ENCODE results near the gene SUGCT.

SUGCT gene

DNA sequence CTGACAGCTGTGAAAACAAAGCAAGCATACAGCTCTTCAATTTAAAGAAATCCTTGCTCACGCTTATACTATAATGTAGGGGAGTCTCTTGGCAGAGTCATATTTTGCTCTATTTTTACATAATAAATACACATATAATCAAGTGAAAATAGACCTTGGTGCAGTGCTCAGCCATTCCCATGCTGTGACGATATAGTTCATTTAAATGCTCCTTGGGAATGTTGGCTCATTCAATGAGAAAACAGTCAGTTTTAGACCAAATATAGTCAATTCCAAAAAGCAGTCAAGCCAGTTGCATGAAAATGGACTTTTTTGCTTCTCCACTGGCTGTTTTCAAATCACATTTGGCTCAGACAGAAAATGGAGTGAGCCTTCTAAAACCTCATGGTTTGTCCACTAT is 587.4 kb downstream of the SUGCT start:
- DNase-seq (ENCODE audit: low spot score): no peak

DNA sequence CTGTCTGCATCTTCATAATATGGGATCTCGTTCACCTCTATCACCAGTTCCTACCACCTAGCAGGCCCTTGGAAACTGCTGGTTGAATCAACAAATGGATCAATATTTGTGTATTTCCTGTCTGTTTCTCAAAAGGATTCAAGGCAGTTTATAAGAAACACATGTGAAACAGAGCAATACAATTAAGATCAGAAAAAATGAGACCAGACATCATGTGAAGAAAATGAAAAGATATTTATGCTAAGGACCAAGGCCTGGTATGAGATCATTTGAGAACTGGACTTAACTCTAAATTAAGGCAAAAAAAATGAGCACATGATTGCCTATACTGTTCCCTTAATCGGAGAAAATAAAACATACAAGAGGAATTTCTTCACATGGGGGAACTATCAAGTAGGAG is 589.0 kb downstream of the SUGCT start:
- DNase-seq (ENCODE audit: low spot score): no peak

DNA sequence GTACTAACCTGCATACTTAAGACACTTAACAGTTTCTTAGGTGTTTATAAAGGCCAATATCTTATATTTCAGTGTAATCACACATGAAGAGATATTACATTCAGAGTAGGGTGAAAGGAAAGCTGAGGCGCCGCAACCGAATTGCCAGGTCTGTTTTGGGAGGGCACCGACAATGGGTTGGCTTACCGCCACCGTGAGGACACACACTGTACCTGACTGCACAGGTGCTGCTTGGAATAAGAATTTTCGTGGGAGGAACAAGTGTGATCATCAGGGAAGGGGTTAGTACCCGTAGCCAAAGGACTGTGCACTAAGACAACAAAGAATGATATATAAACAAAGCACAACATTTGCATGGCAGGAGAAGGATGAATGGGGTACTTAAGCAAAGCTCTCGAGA is 591.8 kb downstream of the SUGCT start:
- DNase-seq (ENCODE audit: low spot score): no peak

DNA sequence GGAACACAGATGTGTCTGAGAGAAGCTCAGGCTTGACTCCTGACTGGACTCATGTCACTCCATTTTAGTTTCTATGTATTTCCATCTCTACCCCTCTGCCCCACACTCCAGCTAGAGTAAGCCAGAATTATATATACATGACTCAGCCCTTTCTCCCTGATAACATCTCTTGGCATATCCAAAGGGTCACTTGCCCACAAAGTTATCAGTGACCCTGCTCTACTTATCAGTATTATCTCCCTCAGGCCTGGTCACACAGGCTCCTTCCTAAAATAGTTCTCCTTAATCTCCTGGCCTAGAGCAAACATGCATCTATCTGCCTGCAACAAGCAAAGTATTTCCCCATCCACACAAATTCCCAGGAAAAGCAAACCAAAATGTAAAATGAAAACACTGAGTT is 598.3 kb downstream of the SUGCT start:
- no peak for DNase-seq (ENCODE audit: low spot score)

DNA sequence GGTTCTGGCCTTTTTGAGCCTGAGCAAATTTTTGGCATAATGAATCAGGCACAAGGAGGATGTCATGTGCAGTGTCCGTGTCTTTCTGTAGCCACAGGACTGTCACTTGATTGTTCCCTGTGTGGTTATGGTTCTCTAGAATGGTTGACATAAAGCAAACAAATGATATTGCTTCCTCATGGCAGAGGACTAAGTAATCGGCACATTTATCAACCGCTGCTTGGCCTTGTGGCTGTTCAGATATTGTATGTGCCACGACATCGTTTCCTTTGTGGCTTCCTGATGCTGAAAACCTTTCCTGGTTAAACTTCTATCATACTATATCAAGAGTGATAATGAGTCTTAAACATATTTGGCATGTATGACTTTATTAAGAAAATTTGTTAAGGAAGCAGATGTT is 598.8 kb downstream of the SUGCT start:
- no peak for DNase-seq (ENCODE audit: low spot score)

DNA sequence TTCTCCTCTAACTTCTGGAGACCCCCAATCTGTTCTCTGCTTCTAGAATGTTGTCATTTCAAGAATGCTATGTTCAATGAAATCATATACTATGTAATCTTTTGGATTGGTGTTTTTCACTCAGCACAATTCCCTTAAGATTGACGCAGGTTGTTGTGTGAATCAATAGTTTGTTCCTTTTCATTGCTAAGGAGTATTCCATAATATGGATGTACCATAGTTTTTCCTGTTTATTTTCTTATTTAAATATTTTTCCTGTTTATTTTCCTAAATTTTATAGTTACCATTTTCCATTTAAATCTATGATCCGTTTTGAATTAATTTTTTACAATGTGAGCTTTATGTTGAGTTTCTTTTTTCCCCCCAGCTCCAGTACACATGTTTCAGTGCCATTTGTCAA is 604.5 kb downstream of the SUGCT start:
- DNase-seq (ENCODE audit: low spot score): no peak

DNA sequence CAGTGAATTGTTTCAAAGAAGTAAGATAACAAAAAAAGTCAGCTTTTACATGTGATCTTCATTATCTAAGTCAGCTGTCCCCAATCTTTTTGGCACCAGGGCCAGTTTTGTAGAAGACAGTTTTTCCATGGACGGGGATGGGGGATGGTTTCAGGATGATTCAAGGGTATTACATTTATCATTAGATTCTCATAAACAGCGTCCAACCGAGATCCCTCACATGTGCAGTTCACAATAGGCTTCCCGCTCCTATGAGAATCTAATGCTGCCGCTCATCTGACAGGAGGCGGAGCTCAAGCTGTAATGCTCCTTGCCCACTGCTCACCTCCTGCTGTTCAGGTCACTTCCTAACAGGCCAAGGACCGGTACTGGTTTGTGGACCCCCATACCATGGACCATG is 607.5 kb downstream of the SUGCT start:
- no peak for DNase-seq (ENCODE audit: low spot score)

DNA sequence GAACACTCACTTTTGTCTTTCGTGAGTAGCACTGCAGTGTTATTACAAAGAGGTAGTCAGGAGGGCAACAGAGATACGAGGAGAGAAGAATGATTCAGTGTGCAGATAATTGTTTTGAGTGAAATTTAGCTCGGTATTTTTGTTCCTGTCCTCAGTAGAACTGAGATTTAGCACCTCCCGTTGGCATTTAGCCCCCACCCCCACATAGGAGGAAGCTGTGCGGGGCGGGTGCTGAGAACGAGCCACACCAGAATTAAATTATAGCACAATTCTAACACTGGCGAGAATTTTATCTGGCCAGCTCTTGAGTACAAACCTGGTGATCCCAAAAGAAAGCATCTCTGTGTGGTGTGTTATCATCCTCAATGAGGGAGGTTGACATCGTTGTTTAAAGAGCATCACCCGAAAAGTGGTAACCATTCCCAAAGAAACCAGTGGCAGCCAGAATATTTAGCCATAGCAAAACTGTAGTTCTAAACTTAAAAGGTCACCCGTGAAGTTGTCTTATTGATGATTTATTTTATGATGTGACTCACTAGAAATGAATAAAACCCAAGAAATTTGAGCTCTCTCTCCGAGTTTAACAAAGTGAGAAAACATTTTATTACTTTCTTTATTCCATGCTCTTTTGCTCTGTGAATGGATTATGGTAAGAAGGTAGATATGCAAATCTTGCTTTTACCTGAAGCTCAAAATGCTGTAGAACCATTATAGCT is 612.2 kb downstream of the SUGCT start:
- no peak for DNase-seq (ENCODE audit: low spot score)

DNA sequence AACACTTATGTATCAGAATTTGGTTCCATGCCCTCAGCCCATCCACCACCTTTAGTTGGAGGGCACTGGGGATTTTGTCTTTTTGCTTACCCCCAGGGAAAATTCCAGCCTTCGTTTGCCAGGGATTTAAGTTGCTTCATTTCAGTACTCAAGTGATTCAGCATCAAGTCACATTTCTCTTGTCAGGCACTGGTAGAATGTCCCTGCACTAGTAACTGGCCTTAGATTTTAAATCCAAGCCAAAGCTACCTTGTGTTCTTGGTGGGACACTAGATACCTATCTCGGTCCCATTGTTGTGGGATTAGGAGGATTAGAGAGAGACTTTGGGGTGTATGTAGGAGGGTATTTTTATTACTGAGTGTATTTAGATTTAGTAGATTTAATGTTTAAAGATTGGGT is 613.1 kb downstream of the SUGCT start:
- no peak for DNase-seq (ENCODE audit: low spot score)

DNA sequence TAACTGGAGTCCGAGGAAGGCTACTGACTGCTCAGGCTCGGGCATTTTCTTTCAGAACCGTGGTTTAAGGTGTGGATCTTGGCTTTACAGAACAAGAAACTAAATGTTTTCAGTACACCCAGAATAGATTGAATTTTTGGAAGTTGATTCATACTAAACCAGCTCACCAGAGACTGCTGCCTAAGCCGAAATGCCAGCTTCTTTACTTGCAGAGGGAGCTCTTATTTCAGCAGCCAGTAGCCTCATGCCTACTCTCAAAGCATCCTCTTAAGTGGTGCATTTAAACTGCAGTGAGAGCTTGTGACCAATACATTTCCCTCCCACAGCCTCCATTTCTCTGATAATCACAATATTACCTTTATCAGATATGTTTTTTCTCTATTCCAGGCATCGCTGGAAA is 615.1 kb downstream of the SUGCT start:
- DNase-seq (ENCODE audit: low spot score): peak; percentile 13

DNA sequence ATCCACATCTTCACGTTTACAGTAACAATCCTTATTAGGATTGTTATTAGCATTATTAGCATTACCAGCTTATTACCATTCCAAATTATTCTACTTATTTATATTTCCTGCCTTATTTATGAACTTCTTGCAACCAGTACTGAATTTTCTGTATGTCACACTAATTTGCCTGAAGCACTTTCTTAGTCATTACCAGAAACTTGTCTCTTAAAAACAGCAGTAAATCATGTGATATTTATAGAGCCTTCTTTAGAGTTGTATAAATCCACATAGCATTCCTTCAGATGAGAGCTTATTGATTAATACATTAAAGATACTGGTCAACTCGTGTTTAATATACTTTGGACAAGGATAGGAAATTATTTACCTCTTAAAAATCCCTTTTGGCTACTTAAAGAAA is 618.6 kb downstream of the SUGCT start:
- no peak for DNase-seq (ENCODE audit: low spot score)

DNA sequence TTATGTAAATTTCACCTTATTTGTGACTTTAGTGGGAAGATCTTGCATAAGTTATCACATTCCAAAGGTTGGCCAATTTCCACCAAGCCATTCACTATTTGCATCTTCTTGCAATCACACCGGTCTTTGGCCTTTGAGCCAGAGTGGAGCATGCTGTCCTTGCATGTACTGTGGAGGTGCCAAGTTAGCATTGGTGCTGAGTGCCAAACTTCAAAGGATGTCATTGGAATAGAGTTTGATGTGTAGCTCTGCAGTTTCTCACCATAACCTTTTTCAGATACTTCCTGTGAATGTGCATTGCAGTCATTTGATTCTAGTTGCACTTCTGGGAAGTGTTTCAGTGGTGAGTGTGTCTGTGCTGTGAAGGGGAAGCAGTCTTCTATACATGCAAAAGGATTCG is 620.6 kb downstream of the SUGCT start:
- no peak for DNase-seq (ENCODE audit: low spot score)

DNA sequence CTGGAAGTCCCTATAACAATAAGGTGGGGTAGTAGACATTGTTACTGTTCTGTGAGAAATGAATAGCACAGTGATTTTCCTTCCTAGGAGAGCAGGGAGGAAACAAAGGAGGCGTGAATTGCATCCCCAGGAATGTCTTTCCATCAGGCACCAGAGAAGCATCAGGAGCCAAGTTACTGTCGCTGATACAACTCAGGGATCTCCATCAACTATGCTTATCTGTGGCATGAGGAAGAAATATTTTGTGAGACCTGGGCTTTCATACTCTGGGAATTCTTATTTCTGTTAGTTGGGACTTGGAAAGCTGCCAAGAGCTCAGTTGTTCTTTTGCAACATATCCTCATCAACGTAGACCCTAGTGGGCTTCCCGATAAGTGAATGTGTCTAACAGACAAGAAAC is 622.3 kb downstream of the SUGCT start:
- DNase-seq (ENCODE audit: low spot score): no peak

DNA sequence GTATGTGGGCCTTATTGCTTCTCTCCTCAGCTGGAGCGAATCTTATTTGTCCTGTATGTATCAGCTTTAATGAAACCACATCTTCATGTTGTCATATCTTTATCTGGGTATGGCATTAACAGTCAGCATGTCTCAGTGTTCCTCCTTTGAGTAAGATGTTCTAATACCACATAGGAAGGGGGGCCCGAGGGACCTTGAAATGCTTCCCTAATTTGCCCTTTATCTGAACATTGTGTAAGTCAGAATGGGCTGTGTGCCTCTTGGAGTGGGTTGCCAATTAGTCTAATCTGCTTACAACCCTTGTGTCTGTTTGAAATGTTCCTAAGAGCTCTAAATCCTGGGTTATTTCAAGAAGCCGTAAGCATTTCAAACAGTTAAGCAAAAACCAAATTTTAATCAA is 623.8 kb downstream of the SUGCT start:
- DNase-seq (ENCODE audit: low spot score): no peak

DNA sequence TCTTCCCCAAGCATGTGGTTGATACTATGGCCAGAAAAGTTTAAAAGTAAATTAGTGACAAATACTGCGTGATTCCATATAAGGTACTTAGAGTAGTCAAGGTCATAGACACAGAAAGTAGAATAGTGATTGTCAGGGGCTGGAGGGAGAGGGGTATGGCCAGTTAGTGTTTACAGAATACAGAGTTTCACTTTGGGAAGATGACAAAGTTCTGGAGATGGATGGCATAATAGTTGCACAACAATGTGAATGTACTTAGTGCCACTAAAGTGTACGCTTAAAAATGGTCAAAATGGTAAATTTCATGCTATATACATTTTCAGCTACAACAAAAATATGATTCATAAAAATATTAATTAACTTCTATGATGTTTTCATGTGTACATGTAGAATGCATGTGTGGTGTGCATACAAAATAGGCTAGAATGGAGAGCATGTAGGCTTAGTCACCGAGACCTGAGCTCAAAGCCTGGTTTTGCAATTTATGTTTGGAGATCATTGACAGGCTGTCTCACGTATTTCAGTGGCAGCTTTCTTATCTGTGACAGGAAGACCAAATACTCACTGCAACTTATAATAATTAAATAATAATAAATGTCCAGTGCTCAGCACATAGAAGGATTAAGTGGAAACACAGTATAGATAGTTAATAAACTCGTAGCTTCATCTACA is 625.6 kb downstream of the SUGCT start:
- no peak for DNase-seq (ENCODE audit: low spot score)

DNA sequence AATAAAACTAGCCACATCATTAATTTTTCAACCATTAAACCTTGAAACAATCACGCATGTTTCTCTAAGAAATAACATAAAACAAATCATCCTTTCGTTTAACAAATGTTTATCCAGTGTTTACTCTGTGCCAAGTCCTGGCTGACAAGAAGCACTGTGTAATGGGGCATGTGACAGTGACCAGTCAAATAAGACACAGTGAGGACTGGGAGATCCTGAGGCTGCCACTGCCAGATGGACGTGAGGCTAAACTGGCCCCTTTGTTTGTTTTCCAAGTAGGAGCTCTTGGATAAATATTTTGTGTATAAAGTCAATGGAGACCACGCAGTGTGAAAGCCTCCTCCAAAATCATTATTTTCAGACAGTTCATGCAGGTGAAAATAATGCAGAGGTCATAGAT is 626.2 kb downstream of the SUGCT start:
- DNase-seq (ENCODE audit: low spot score): no peak

DNA sequence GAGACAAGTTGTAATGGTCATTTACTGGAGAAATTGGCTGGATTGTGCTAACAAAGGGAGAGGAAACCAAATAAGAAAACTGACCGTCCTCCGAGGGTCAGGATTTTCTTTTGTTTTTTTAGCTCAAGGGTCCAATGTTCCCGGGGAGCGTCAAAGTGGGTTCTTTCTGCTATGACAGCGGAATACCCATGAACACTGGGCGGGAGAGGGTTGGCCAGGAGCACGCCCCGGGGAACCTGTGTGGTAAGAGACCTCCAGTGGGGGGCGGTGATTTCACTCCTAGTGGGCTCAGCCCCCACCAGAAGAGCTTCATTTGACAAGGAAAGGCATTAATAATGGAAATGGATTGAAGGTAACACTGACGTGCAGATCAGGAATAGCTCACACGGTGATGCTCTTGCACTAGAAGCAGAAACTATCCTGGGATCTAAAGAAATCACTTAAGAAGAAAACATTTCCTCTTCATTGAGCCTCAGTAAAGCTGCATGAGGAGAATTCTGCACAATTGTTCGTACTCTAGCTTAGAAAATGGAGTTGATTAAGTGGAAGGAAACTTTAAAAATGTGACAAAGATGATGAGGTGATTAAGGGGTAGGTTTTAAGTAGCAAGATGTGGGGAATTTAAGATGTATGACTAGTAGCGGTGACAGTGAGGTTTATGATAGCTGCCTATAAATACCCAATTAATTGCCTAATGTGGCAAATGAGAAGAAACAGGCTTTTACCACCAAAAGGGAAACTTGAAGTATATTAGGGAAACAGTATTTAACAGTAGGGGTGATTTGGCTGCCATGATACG is 627.2 kb downstream of the SUGCT start:
- DNase-seq (ENCODE audit: low spot score): no peak

DNA sequence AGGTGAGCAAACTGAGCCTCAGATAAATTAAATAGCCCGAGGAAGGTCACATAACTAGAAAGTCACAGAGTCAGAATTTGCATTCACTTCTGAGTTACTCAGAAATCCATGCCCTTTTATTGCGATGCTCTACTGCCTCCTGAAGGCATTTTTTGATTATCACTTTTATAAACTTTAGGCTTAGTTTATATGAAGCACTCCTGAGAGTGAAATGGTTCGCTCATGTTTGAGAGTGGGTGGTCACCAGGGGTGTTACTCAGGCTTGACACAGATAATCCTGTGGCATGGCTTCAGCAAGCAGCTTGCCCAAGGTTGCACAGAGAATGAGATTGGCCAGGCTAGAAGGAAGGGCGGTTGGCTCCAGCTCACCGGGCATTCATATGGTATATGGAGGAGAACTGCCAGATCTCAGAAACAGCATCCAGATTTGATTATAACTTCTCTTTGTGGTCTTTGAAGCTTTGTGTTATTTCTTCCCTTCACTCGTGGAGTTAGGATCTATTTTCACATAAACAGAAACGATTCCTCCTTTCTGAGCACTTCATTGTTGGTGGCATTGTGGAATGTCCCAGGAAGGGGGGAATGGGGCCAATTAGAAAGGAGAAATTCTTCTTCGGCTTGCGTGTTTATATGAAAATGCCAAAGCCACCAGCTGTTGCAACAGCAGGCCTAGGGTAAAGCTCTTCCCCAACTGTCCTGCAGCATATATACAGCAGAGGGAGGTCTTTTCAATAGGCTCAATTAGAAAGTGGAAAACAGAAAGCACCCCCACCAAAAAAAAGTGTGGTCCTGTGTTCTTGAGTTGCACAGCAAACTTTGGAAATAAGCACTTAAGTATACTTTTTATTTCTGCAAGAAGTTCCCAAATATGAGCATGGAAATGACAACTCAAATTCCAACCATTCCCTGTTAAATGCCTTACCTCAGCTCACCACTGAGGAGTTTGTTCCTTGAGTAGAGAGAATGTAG is 628.8 kb downstream of the SUGCT start:
- DNase-seq (ENCODE audit: low spot score): peak; percentile 63

DNA sequence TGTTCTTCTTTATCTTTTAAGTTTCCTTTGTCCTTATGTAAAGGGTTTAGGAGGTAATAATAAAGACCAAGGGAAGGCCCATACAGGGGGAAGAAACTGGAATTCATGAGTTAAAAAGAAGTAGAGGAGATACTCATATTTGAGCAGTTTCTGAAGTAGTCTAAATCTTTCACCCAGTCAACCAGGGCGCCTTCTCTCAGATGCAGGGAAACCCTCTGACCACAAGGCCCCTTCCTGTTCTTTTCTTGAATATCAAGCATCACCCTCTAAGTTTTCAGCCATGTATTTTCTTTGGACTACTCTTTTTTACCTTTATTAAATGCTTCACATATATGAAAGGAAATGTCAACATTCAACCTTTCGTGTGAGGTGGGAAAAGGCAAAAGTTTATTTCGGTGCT is 630.8 kb downstream of the SUGCT start:
- no peak for DNase-seq (ENCODE audit: low spot score)

DNA sequence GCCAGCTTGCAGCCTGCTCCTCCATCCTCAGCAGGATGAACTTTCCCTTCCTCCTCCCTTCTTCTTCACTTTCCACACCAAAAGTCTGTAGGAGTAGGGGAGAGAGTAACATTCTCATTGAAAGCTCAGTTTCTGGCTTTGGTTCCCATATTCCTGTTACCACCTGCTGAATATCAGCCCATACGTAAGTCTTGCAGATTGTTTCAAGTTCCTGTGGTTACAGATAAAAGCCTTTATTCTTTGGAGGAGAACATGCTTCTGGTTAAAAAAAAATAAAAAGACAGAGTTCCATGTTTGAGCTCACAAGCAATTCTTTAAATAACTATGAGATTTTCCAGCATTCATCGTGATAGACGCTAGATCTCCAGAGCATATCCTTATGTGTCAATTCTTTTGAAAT is 637.3 kb downstream of the SUGCT start:
- DNase-seq (ENCODE audit: low spot score): no peak

DNA sequence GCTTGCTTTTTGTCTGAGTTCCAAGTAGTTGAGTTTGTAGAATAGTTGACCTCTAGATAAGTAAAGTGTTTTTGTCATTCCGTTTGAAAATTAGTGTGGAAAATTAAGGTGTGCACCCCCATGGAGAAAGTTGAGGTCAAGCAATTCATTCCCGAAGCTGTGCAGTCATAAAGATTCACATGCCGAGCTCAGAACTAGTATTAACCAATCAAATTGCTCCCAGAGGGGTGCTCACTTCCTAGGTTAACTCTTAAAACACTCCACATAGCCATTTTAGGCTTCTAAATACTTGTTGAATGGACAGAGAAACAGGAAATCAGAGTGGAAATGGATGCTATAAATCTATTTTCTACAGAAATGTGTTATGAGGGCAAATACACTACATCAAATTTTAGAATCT is 638.9 kb downstream of the SUGCT start:
- DNase-seq (ENCODE audit: low spot score): no peak

DNA sequence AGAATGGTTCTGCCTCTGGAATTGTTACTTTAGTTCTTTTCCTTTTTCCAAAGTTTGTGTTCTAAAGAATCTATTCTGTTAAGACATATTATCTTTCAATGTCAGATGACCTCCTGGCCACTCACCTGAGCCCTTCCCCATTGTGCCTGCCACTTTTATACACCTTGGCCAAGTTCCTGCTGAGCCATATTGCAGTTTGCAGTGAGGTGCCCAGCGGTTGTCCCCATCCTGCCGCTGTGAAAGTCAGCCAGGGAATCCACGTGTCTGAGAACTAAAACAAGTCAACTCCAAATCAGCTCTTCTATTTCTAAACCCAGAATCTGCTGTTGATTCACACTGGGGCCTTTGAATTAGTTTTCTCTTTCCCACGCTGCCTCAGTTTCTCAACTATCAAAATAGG is 641.1 kb downstream of the SUGCT start:
- DNase-seq (ENCODE audit: low spot score): no peak

Data from AG08396 (cell line).